Thyroid gland (tissue), 4 donors: ENCODE data around the gene DOCK3. TPM values are rescaled to one million over a fixed set of nuclear protein-coding genes. Genes with fewer than 3 reads are reported as not detected.

Source experiments
- DNase-seq, 2 donors: peaks; one replicate each; pipeline ENCODE4 v3.0.0-alpha.2; 2019
- H3K27ac ChIP-seq, 3 donors: fragments of 200-600 bp; sonication (generic); 1 replicate in 2 of 3; 2 replicates in 1 of 3; pipeline ENCODE4 v1.5.1; 2016 to 2019; ENCODE audit warnings: mild to moderate bottlenecking in 1 of 3, moderate library complexity in 1 of 3
- H3K27me3 ChIP-seq: fragments of 200-600 bp; sonication (generic); one replicate; pipeline ENCODE4 v1.5.1; 2019
- H3K36me3 ChIP-seq, 2 donors: fragments of 200-600 bp; sonication (generic); one replicate each; pipeline ENCODE4 v1.5.1; 2016 to 2019
- H3K4me1 ChIP-seq, 2 donors: fragments of 200-600 bp; sonication (generic); one replicate each; pipeline ENCODE4 v1.5.1; 2017 to 2019
- H3K4me3 ChIP-seq, 3 donors: fragments of 200-600 bp; sonication (generic); replicated peaks in 1 of 3; 1 replicate in 2 of 3; 2 replicates in 1 of 3; pipeline ENCODE4 v1.5.1; 2016; ENCODE audit warnings: mild to moderate bottlenecking in 1 of 3
- H3K9me3 ChIP-seq: fragments of 200-600 bp; sonication (generic); one replicate; pipeline ENCODE4 v1.5.1; 2017
- CTCF ChIP-seq, 6 experiments: fragments of 200-600 bp in 3 of 6; fragments of 450-650 bp in 3 of 6; sonication (generic) in 3 of 6; IDR thresholded peaks; one replicate each; pipeline ENCODE4 v1.5.1; 2016 to 2019; ENCODE audit warnings: antibody characterized with exemption in 6 of 6, mild to moderate bottlenecking in 2 of 6, inconsistent platforms in 1 of 6, moderate library complexity in 1 of 6
- POLR2A ChIP-seq, 2 donors: fragments of 450-650 bp; IDR thresholded peaks; one replicate each; pipeline ENCODE4 v1.6.1; 2017; ENCODE audit warnings: antibody characterized with exemption in 2 of 2, mild to moderate bottlenecking in 2 of 2, moderate library complexity in 1 of 2
- WGBS, 2 donors: methylation state at CpG; one replicate each; pipeline ENCODE4 v1.1.5; 2017; 5-methylcytosine and 5-hydroxymethylcytosine counted together
- intact Hi-C: fragments of 100-400 bp; cut with DNase I; formaldehyde crosslinking; loops from one replicate; pipeline ENCODE4 v1.15.1; 2023
- total RNA-seq, 4 donors: library from RNA; depleted of rRNA; stranded (reverse); fragments of >200 nt; gene quantifications; one replicate each; pipeline ENCODE4 v1.2.3, GENCODE V29; 2016

The DOCK3 gene
- total RNA-seq, 4 donors from 2014 or later, result 15.7 to 54.2 (median 21.1) TPM

DNA sequence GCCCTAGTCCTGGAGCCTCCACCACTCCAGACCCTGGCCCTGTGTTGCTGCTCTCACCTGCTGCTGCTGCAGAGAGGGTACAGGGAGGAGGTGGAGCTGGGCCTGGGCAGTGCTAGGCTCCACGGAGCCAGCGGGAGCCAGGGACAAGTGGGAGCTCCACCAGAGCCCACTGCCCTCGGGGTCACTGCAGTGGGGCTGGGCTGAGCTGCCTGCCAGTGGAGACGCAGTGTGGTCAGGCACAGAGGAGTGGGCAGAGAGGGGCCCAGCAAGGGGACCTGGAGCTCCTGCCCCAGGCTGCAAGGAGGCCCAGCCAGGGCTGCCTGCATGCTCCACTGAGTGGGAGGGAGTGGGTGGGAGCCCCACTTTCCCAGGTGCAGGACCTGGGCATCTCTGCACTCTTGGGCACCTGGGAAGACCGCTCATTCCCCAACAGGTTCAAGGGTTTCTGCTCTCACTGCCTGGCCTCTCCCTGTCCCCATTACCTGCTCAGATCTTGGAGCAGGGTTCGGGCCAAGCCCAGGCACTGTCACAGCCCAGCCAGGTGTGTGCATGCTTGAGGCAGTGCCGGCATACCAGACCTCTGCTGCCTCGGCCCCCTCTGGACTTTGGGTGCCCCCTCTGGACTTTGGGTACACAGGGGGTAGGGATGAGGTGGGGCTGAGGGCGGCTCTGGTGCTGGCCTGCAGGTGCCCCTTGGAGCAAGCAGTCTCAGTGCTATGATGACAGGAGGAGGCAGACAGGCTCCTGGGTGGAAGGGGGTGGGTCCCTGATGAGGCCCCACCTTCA is 308.0 kb downstream of the DOCK3 start:
- TF ChIP-seq POLR2A (IDR thresholded peaks at IDR 0.05) (no peak), CTCF (IDR thresholded peaks at IDR 0.05) (no peak)
- Histone ChIP-seq H3K36me3 (no peaks in the 10 kb centered on the region), H3K27ac (no peak overlapping the region), H3K4me1 (no peaks in the 10 kb centered on the region), H3K4me3 (no peak overlapping the region), H3K27me3 (no peaks in the 10 kb centered on the region), H3K9me3 (no peaks in the 10 kb centered on the region)
- intact Hi-C loops, result no loop called here
- no peak for DNase-seq
- 91 to 93% methylated on average over 4 to 8 of the region's 9 CpGs for WGBS, 2 donors

DNA sequence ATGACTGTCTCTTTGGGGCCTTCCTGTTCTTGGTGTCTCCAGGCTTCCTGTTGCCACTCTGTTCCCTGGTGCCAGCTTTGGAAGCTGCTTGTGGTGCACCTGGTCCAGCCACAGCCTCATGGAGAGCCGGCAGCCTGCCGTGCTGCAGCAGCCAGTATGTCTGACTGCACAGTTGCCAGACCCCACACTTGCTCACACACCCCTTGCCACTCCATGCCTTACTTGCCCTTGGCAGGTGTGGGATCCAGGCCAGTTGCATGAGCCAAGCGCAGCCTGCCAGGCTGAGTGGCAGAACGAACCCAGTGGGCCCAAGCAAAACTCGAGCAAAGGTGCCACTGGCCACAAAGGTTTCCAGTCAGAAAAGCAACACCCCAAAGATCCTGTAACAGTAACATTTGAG is 309.2 kb downstream of the DOCK3 start:
- intact Hi-C loops, result no loop called here
- no peak overlapping the region for H3K27ac ChIP-seq
- H3K4me3 ChIP-seq, result no peak overlapping the region
- no peaks in the 10 kb centered on the region for H3K9me3 ChIP-seq
- H3K36me3 ChIP-seq, result no peaks in the 10 kb centered on the region
- H3K4me1 ChIP-seq, result no peaks in the 10 kb centered on the region
- DNase-seq, result no peak
- WGBS, 2 donors, result 72 to 100% methylated on average over 3 to 5 of the region's 5 CpGs
- no peaks in the 10 kb centered on the region for H3K27me3 ChIP-seq
- no peak for TF ChIP-seq POLR2A (IDR thresholded peaks at IDR 0.05)
- TF ChIP-seq CTCF (IDR thresholded peaks at IDR 0.05), result no peak

DNA sequence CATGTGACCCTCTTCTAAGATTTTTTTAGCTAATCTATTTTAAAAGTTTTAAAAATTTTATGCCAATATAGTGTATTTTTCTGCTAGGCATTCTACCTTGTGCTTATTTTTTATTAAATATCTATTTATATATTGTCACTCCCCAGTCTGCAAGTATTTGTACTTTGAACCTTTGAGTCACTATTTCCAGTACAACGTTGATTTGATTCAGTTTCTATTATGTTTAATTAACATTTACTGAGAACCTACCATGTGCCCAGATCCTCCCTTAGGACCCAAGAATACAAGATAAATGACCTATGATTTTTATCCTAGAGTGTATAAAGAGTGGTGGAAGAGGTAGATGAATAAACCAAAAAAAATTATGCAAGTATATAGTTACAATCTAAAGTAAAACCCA is 311.2 kb downstream of the DOCK3 start:
- H3K9me3 ChIP-seq, result no peaks in the 10 kb centered on the region
- H3K36me3 ChIP-seq, result no peaks in the 10 kb centered on the region
- TF ChIP-seq CTCF (IDR thresholded peaks at IDR 0.05), result no peak
- TF ChIP-seq POLR2A (IDR thresholded peaks at IDR 0.05), result no peak
- intact Hi-C loops, result no loop called here
- H3K27ac ChIP-seq, result no peak overlapping the region
- no peak for DNase-seq
- H3K27me3 ChIP-seq, result no peaks in the 10 kb centered on the region
- no peaks in the 10 kb centered on the region for H3K4me1 ChIP-seq
- WGBS, 2 donors, result 71 to 89% methylated on average over 1 of the region's 1 CpG
- no peak overlapping the region for H3K4me3 ChIP-seq

GRCh38 chr3:50986726-50987125 is 312.0 kb downstream of the DOCK3 start:
- DNase-seq, result no peak
- TF ChIP-seq POLR2A (IDR thresholded peaks at IDR 0.05) (no peak), CTCF (IDR thresholded peaks at IDR 0.05) (no peak)
- H3K4me1 ChIP-seq, result no peaks in the 10 kb centered on the region
- WGBS, 2 donors, result 68 to 90% methylated on average over 2 of the region's 2 CpGs
- H3K27me3 ChIP-seq, result no peaks in the 10 kb centered on the region
- H3K27ac ChIP-seq, result no peak overlapping the region
- intact Hi-C loops, result no loop called here
- no peaks in the 10 kb centered on the region for H3K9me3 ChIP-seq
- no peaks in the 10 kb centered on the region for H3K36me3 ChIP-seq
- H3K4me3 ChIP-seq, result no peak overlapping the region

DNA sequence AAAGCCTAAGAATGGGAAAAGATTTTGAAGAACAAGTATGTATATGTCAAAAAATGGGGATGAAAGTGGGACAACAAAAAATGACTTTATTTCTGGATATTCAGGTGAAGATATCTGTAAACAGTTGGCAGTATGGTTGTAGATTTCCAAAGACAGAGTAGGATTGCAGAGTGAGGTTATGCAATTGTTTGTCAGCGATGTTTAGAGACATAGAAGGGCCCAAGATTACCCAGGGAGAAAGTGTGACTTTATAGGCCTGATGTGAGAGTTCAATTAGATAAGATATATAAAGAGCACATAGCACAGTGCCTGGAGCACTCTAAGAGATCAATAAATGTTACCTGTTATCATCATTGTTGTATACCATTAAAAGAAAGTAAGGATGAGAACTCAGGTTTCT is 319.8 kb downstream of the DOCK3 start:
- Histone ChIP-seq H3K4me3 (no peak overlapping the region), H3K27ac (no peak overlapping the region), H3K27me3 (no peaks in the 10 kb centered on the region), H3K9me3 (no peaks in the 10 kb centered on the region), H3K36me3 (no peaks in the 10 kb centered on the region), H3K4me1 (no peaks in the 10 kb centered on the region)
- TF ChIP-seq POLR2A (IDR thresholded peaks at IDR 0.05) (no peak), CTCF (IDR thresholded peaks at IDR 0.05) (no peak)
- WGBS, 2 donors, result 88 to 96% methylated on average over 1 of the region's 1 CpG
- intact Hi-C loops, result no loop called here
- DNase-seq, result no peak
